Activated CD8-positive, alpha-beta memory T cell treated with anti-CD3 and anti-CD28 coated beads, Interleukin-2, amount 50 U/mL, for 4 hours (primary cell): ENCODE data around the gene HACD4.

Experiments used
- DNase-seq: peaks from one replicate; pipeline ENCODE4 v3.0.0-alpha.2; 2020

HACD4 gene

GRCh38 chr9:20962536-20963225, 68.8 kb downstream of the HACD4 start:
- no peak for DNase-seq

DNA sequence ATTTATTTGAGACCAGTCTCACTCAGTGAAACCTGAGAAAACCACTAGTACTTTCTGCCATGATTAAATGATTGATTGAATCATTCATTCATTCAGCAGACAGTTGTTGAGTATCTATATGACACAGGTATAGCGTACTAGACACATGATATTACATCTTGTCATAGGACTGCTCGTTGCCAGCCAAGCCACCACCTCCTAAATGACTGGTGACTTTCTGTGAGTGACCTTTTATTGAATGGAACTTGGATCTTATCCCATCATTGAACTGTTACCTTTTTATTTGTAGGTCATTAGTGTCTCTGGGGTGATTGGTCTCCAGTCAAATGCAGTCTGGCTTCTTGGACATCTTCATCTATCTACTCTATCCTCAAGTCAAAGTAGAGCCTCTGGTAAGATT, 80.7 kb downstream of the HACD4 start:
- DNase-seq = no peak
